Activated naive CD4-positive, alpha-beta T cell treated with Interleukin-2 at 50 U/mL for 16 hours (primary cell): ENCODE data around the gene CCT3.
"Not testable (repeated sequence)": the region's sequence is repeated elsewhere in the genome, so short reads cannot be mapped to it uniquely, and the experiment has no call there.

Experiments
- DNase-seq: peaks from one replicate; pipeline ENCODE4 v3.0.0-alpha.2; 2020

CCT3 gene

DNA sequence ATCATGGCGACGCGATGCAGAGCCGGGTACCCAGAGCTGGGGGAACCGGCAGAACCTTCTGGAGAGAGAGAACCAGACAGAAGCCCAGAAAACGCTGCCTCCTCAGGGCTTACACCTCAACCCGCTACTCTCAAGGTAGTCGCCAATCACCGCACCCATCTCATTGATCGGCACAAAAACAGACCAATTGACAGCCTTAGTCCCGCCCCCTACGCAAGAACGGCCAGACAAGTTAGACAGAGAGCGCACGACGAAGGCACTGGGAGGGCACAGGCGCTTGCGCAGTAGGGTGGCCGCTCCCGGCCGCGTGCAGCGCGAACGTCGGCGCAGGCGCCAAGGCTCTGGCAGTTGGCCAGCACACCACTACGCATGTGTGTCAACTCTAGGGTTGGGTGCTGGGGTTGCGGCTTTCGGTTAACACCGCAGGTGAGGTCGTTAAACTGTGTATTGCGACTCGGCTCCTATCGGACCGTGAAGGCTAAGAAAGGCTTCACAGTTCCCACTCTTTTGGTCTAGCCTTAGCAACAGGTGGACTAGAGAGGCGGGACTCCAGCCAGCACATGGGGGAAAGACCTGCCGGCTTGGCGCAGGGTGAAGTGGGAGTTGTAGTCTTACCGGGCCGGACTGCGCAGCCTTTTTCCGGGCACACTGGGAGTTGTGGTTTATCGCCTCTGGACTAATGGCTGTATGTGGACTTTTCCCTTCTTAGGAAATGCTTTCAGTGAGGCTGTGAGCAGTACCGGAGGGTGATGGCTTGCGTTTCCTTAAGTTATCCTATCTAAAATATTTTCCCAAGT is at the start of gene CCT3, which contains the start of gene TSACC:
Gene CCT3, minus strand, starts transcription at position 113 of the 797 bp plus-strand sequence. Its CDS starts 108 bp downstream, at position 5.
Gene TSACC, plus strand, starts transcription at position 347 of the 797 bp plus-strand sequence. CDS start 1,232 bp downstream, outside the sequence.
- peak; percentile 99 for DNase-seq

DNA sequence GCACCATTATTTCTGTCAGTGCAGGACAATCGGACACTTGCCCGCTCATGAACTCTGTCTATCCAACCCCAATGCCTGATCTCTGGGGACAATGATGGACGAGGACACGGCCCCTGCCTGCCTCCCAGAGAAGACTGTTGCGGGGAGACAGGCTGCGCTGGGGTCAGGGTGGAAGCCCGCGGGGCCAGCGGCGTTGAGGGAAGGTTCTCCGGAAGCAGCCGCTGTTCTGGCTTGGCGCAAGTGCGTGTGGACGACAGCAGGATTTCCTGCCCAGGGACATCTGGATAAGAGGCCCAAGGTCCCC is 49.7 kb upstream of the CCT3 start:
- no peak for DNase-seq

DNA sequence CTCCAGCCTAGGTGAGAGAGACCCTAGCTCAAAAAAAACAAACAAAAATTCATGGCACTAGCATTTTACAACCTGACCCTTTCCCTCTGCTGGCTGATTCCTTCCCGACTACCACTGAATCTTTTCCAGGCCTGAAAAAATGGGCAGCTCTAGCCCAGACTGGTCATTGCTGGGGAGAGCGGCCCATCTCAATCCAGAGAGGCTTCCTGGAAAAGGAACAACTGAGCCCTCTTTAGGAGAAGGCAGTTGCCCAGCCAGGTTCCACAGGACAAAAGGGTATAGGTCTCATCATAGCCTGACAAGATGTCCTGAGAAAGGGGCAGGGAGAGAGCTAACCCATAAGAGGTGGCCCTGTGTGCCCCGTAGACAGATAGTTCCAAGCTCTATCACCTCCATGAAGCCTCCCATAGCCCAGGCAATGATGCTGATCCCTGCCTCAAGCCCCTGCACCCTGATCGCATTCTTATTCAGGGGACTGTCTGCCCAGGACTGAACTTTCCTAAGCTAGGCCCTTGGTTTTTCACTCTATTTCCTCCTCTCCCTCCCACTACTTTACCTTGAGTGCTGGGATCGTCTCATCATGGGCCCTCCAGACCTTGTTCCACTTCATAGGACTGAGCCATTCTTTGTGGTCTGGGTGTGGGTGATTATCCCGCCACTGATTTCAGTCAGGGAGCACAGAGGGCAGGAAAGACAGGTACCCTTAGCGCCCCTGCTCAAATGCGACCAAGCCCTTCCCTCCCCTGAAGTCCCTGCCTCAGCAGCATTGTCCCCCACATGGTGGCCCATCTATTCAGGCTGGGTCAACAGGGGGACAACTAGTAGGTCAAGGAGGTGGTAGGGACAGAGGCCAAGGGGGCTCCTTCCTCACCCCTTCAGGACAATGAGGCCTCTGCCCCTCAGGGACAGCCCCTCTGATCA is 49.1 kb upstream of the CCT3 start:
- DNase-seq = no peak

DNA sequence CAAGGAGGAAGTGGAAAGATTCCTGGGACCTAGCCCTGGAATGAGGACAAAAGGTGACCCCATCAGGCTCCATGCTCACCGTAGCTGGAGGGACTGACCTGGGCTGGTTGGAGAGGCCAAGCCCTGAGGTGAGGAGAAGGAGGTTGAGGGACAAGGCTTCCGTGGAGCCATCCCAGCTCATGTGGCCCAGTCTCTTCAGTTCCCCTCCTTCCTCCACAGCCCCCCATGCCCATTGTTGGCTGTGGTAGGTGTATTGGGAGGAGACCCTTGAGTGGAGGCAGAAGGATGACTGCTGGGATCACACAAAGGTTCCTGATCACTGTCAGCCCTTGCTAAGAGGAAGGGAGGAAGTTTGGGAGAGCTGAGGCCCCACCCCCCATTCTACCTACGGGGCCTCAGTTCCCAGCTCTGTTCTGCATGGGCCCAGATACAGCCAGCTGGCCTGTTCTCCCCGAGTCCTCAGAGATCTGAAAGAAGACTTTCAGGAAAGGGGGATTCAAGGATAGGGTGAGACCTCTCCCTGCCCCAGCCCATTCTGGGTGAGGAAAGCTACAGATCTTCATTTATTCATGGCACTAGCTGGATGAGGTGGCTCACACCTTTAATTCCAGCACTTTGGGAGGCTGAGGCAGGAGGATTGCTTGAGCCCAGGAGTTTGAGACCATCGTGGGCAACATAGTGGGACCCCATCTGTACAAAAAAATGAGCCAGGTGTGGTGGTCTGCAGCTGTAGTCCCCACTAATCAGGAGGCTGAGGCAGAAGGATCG is 48.2 kb upstream of the CCT3 start:
- DNase-seq = no peak

DNA sequence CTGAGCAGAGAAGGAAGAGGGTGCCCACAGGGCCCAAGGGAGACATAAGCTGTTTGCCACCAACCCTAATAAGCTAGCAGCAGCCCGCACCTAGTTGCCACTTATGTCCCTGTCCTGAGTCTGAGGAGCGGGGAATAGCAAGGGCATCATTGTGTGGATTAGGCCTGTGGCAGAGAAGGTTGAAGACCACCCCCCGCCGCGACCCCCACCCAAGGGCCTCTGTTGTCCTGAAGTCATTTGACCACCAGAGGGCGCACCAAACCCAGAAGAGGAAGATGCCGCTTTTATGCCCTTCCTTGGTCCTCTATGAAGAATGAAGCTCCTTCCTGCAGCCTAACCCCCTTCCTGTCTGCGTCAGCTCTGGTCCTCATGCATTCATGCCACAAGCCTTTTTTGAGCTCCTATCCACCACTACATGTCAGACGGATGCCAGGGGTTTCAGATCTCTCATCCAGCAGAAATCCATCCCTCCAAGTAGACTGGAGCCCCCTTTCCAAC is 47.5 kb upstream of the CCT3 start:
- peak; percentile 77 for DNase-seq

DNA sequence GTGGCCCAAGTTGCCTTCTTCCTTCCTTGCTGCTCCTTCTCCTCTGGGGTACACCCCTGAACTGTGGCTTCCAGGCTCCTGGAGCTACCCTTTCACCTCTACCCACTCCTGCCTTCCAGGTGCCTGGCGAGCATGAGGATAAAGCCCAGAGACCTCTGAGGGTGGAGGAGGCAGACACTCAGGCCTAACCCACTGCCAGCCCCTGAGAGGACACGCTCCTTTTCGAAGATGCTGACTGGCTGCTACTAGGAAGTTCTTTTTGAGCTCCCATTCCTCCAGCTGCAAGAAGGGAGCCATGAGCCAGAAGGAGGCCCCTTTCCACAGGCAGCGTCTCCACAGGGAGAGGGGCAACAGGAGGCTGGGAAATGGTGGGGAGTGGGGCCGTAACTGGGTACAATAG is 46.6 kb upstream of the CCT3 start:
- DNase-seq = no peak

DNA sequence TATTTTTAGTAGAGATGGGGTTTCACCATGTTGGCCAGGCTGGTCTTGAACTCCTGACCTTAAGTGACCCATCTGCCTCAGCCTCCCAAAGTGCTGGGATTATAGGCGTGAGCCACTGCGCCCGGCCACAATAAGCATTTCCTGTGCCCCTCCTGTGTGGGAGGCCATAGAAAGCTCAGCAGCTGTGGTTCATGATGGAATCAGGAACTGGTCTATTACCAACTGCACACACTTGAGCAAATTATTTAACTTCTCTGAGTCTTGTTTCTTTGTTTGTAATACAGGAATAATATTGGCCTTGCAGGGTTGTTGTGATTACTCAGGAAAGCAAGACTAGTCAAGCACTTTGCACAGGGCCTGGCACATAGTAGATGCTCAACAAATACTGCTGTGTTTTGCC is 45.9 kb upstream of the CCT3 start:
- no peak for DNase-seq

DNA sequence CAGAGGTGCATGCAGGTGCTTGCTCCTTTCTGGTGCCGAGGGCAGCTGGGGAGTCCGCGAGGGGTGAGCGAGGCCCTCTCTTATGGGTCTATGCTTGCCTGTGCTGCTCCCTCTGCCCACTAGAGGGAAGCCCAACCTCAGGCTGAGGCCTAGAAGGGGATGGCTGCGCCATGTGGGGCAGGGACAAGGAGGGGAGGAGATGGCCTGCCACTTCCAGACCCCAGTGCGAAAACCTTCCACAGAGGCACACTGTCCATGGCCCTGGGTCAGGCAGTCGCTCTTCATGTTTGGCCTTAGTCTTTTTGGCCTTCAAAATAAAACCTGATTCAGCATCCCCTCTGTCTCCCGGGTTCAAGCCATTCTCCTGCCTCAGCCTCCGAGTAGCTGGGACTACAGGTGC is 44.9 kb upstream of the CCT3 start:
- peak; percentile 70 for DNase-seq

DNA sequence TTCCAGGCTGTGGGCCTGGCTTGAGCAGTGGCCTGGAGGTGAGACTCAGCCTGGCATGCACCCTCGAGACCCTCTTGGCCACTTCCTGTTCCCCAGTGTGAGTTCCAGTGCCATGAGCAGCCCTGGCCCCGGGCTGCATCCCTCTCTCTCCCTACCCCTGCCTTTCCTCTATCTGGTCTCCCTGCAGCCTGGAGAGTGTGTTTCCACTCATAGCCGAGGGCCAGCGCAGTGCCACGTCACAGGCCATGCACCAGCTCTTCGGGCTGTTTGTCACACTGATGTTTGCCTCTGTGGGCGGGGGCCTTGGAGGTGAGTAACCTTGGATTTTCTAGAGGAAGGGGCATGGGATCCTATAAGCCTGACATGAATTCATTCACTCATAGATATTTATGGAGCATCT is 44.5 kb upstream of the CCT3 start:
- DNase-seq = no peak

DNA sequence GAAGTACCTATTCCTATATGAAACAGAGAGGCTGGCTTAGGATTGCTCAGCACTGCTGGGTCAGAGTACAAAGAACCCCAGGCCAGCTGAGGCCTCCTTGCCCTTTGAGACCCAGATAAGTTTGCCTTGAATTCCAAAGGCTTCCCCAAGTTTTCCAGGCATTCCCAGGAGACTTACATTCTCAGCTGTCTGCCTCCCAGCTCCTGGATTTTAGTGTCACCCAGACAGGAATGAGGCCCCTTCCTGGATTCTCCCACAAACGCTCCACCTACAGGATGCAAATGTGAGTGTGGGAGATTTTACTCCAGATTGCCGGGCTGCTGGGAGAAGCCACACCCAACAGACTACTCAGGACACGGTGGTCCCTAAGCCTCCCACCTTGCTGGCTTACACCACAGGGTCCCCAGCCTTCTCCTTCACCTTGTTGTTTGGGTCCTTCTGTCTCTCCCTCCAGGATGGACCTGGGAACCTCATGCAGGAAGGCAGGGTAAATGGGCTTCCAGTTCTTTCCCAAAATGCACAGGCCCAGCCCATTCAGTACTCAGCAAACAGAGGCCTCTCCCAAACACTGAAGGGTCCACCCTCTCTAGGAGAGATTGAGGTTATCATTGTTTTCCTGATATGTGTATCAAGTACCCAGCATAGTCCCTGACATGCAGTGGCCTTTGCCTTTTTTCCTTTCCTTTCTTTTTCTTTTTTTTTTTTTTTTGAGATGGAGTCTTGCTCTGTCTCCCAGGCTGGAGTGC is 41.5 kb upstream of the CCT3 start:
- DNase-seq = no peak

DNA sequence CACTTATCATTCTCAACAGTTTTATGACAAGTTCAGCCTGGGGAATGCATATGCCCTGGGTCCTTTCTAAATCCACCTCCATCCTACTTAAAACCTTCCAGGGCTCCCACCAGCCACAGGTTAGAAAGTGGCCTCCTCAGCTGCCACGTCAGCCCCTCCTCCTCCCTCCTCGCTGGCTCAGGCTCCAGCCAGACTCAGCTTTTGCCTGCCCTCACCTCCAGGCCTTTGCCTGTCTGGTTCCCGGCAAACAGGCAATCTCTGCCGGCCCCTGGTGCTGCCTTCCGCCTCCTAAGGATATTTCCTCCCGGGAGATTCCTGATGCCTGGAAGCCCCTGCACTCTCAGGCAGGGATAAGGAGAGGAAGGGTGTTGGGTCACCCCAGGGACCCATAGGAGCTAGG is 40.5 kb upstream of the CCT3 start:
- no peak for DNase-seq

DNA sequence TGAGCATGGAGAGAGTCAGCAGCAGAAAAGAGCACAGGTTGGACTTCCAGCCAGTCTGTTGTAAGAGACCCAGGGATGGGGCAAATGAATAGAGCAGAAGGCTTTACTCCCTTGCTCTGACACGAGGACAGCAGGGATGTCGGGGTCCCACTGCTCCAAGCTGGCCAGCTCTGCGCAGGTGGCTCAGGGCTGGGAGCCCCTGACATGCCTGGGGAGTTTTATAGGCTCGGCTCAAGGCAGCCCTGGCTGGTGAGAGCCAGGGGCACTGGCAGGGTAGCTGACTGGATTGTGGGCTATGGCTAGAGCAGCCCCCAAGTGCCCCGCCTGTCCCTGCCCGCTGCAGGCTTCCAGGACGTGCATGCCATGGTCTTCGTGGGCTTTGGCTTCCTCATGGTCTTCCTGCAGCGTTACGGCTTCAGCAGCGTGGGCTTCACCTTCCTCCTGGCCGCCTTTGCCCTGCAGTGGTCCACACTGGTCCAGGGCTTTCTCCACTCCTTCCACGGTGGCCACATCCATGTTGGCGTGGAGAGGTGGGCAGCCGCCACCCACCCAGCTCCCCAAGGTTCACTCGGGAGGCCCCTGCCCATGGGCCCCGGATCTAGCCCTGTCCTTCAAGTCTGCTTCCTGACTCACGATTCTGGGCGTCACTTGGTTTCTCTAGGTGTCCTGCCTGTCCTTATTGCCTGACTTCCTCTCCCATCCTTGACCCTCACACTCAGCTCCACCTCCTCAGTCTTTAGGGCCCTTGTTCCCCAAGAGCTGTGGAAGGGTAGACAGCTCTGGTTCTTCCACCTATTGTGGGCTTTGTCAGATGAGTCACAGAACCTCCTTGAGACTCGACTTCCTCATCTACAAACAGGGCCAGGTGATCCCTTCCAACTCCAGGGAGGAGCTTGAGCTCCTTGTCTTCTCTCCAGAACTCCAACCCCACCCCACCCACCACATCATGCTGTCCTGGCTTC is 39.1 kb upstream of the CCT3 start:
- no peak for DNase-seq

DNA sequence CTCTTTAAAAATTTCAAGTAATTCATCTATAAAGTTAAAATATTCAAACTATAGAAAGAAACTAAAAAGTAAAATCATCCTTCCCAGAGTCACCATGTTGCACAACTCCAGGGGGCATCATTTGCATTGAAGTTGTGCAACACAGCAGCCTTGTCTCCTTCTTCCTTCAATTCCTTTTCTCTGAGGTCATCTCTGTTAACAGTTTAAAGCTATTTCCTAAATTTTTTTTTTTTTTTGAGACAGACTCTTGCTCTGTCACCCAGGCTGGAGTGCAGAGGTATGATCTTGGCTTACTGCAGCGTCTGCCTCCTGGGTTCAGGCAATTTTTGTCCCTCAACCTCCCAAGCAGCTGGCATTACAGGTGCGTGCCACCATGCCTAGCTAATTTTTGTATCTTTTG is 38.1 kb upstream of the CCT3 start:
- DNase-seq = no peak

DNA sequence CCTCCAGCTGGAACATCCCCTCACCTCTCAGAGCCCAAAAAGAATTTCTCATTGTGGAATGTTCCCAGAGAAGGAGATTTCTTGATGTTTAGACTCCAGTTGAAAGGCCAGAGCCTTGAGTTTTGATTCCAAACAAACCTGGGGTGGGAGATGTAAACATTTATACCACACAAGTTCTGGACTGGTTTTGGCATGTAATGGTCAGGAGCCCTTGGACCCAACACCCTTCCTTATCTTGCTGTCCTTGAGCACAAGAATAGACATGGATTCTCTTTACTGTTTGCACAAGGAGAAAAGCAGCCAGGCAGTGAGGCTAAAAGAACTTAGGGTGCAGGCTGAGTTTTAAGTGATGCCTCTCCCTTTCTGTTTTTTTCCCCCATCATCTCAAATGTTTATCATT is 35.5 kb upstream of the CCT3 start:
- no peak for DNase-seq

DNA sequence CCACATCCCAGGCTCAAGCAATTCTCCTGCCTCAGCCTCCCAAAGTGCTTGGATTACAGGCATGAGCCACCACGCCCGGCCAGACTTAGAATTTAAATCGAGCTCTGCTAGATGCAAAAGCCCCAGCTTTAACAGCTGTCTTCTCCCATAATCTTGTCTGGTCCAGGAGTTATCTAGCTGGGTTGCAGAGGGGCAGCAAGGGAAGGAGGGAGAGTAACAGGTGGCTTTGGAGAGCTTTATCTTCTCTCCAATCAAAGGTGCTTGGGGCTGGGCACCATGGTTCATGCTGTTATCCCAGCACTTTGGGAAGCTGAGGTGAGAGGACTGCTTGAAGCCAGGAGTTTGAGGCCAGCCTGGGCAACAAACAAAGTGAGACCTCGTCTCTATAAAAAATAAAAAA is 34.8 kb upstream of the CCT3 start:
- no peak for DNase-seq

DNA sequence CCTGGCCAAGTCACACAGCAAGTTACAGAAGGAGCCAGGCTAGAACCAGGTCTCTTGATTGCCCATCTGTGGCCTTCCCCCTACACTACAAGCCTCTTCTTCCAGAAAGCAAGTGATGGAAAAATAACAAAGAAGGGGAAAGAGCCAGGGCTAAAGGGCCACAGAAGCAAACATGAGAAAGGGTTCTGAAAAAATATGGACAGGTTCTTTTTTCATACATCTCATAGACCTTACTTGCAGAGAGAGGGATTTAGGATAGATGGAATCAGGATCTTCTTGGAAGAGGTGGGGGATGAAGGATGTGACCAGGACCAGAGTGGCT is 34.1 kb upstream of the CCT3 start:
- DNase-seq = no peak

DNA sequence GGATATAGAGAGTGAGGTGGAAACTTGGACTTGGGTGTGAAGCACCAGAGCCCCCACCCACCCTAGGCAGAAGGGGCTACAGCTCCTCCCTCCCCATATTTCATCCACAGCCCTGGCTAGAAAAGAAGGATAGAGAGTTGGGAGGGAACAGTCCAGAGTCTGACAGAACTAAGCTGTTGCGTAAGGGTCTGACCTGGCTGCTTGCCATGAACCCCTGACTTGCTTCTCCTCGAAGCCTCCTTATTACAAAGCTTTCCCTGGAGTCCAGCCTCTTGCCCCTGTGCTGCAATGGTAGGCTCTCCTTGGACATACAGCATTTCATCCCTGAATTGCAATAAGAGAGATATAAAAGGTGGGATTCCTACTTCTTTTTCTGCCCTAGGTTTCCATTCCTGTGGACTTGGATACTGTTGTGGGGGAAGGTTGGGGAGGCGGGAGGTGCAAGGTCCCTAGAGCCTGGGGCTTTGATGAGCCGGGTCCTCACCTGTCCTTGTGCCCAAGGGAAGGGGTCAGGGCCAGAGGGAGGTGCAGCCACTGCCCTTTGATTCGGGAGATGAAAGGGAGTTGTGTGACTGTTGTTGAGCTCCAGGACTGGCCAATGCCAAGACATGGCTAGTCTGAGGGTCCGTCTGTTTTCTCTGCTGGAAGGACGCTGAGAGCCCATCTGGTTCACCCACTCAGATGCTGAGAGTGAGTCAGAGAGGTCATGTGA is 33.6 kb upstream of the CCT3 start:
- DNase-seq = no peak

DNA sequence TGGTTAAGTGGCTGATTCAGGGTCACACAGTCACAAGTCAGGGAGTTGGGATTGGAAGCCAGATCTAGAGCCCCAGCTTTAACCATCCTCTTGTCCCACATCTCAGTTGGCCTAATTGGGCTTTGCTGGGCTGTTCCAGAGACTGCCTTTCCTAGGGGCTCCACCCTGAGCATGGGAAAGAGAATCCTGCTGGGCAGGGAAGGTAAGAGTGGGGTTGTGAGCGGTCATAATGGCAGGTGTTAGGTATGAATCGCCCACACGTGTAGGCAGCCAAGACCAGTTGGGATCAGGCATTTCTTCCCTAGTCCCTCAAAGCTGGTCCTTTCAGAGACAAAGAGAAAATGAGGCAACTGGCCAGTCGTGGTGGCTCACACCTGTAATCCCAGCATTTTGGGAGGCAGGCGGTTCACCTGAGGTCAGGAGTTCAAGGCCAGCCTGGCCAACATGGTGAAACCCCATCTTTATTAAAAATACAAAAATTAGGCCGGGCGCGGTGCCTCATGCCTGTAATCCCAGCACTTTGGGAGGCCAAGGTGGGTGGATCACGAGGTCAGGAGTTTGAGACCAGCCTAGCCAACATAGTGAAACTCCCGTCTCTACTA is 31.7 kb upstream of the CCT3 start:
- DNase-seq = not testable (repeated sequence)

DNA sequence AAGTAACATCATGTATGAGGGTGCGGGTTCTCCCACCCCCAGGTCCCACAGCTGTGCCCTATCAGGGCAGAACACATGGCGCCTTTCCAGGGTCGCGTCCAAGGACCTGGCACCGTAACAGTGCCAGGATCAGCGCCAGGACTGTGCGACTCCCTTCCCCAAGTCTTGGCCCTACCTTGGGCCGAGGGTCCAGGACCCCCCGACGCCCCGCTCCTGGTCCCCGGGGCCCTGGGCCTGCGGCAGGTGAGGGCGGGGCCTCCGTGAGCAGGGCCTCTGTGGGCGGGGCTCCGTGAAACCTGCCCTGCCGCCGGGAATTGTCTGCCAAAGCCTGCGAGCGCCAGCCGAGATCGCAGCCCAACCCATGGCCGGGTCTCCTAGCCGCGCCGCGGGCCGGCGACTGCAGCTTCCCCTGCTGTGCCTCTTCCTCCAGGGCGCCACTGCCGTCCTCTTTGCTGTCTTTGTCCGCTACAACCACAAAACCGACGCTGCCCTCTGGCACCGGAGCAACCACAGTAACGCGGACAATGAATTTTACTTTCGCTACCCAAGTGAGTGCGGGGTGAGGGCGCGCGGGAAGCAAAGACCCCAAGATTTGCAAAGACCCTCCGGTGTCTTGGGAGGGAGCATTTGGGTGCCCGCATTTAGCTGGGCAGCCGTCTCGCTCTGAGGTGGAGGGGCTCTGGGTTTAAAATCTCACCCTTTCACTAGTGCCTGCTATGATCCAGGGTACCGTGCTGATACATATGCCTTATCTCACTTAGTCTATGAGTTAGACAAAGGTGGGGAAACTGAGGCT is 31.0 kb upstream of the CCT3 start, which contains the start of gene RHBG:
Gene RHBG, plus strand, starts transcription at position 323 of the 796 bp plus-strand sequence. Its CDS starts 39 bp downstream, at position 362.
- DNase-seq = peak; percentile 12
